ENCODE measurements around the gene SLC37A1. TPM values are rescaled to one million over a fixed set of nuclear protein-coding genes. Genes with fewer than 3 reads are reported as not detected.

The SLC37A1 gene
- total RNA-seq, 1 experiment from 2014 or later, result 15.0 TPM

DNA sequence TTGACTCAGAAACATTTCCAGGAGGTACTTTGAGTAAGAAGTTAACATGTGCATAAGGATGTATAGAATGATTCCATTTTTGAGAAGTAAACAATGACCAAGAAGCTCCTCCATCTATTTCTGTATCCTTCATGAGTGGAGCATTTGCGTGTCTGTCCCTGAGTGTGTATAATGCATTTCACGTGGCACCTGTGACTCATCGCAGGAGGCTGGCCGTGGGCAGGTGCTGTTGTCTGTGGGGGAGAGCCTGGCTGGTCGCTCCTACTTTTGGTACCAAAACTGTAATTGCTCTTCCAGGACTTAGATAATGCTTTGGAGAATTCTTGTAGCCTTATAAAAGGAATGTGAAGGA is 16.5 kb downstream of the SLC37A1 start:
- TF ChIP-seq, protein P1, sequence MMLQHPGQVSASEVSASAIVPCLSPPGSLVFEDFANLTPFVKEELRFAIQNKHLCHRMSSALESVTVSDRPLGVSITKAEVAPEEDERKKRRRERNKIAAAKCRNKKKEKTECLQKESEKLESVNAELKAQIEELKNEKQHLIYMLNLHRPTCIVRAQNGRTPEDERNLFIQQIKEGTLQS (IDR thresholded peaks at IDR 0.05), result no peak
- no peak for TF ChIP-seq SIN3A (IDR thresholded peaks at IDR 0.05; ENCODE audit: low read depth)
- no peak for TF ChIP-seq POLR2AphosphoS5 (IDR thresholded peaks at IDR 0.05; ENCODE audit: low read depth, low read length)
- TF ChIP-seq TCF7L2 (IDR thresholded peaks at IDR 0.05; ENCODE audit: borderline replicate concordance, extremely low read depth, insufficient read depth, insufficient read length), result no peak
- TF ChIP-seq, protein P2, sequence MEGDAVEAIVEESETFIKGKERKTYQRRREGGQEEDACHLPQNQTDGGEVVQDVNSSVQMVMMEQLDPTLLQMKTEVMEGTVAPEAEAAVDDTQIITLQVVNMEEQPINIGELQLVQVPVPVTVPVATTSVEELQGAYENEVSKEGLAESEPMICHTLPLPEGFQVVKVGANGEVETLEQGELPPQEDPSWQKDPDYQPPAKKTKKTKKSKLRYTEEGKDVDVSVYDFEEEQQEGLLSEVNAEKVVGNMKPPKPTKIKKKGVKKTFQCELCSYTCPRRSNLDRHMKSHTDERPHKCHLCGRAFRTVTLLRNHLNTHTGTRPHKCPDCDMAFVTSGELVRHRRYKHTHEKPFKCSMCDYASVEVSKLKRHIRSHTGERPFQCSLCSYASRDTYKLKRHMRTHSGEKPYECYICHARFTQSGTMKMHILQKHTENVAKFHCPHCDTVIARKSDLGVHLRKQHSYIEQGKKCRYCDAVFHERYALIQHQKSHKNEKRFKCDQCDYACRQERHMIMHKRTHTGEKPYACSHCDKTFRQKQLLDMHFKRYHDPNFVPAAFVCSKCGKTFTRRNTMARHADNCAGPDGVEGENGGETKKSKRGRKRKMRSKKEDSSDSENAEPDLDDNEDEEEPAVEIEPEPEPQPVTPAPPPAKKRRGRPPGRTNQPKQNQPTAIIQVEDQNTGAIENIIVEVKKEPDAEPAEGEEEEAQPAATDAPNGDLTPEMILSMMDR (IDR thresholded peaks at IDR 0.05 in 2 of 3, conservative IDR thresholded peaks at IDR 0.05 in 1 of 3; ENCODE audit: borderline replicate concordance in 1 of 3, insufficient read depth in 1 of 3, low read depth in 2 of 3, low read length in 2 of 3), result no peak
- no peak for TF ChIP-seq ZNF274 (IDR thresholded peaks at IDR 0.05; ENCODE audit: low read depth, low read length)
- TF ChIP-seq YY1 (IDR thresholded peaks at IDR 0.05; ENCODE audit: extremely low read depth, insufficient replicate concordance, low read depth, low read length), result no peak
- no peak for TF ChIP-seq POLR2A (IDR thresholded peaks at IDR 0.05; ENCODE audit: borderline replicate concordance, extremely low read depth, insufficient read depth, insufficient read length)
- no peak for TF ChIP-seq SP1 (IDR thresholded peaks at IDR 0.05; ENCODE audit: low read depth)
- TF ChIP-seq EZH2 (IDR thresholded peaks at IDR 0.05), result no peak
- TF ChIP-seq, protein P3, sequence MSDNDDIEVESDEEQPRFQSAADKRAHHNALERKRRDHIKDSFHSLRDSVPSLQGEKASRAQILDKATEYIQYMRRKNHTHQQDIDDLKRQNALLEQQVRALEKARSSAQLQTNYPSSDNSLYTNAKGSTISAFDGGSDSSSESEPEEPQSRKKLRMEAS (IDR thresholded peaks at IDR 0.05), result no peak
- TF ChIP-seq ELF1 (IDR thresholded peaks at IDR 0.05; ENCODE audit: borderline replicate concordance, low read depth), result no peak
- TF ChIP-seq CEBPB (IDR thresholded peaks at IDR 0.05; ENCODE audit: low read depth), result no peak
- TF ChIP-seq SRF (IDR thresholded peaks at IDR 0.05; ENCODE audit: low read depth), result no peak
- no peak for TF ChIP-seq JUND (IDR thresholded peaks at IDR 0.05)
- no peak for TF ChIP-seq FOSL1 (IDR thresholded peaks at IDR 0.05; ENCODE audit: low read depth)
- TF ChIP-seq, protein P4, sequence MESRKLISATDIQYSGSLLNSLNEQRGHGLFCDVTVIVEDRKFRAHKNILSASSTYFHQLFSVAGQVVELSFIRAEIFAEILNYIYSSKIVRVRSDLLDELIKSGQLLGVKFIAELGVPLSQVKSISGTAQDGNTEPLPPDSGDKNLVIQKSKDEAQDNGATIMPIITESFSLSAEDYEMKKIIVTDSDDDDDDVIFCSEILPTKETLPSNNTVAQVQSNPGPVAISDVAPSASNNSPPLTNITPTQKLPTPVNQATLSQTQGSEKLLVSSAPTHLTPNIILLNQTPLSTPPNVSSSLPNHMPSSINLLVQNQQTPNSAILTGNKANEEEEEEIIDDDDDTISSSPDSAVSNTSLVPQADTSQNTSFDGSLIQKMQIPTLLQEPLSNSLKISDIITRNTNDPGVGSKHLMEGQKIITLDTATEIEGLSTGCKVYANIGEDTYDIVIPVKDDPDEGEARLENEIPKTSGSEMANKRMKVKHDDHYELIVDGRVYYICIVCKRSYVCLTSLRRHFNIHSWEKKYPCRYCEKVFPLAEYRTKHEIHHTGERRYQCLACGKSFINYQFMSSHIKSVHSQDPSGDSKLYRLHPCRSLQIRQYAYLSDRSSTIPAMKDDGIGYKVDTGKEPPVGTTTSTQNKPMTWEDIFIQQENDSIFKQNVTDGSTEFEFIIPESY (IDR thresholded peaks at IDR 0.05; ENCODE audit: extremely low read depth, insufficient replicate concordance, low read length), result no peak
- TF ChIP-seq RAD21 (IDR thresholded peaks at IDR 0.05; ENCODE audit: low read depth), result no peak
- ATAC-seq (no peak), DNase-seq (ENCODE audit: low read depth, low spot score) (no peak)
- intact Hi-C loops (cut with micrococcal nuclease), result loop anchor here (10.0 kb wide), 2 partner anchors 145 to 375 kb away; no protein-coding TSS in a partner anchor
- Histone ChIP-seq H3K4me1 (ENCODE audit: control insufficient read depth in 1 of 2, insufficient read depth in 2 of 2, low read length in 2 of 2) (no peaks in the 10 kb centered on the region), H3K9ac (ENCODE audit: low read length) (no peak overlapping the region), H3K79me2 (ENCODE audit: insufficient read depth, low read length) (no peaks in the 10 kb centered on the region), H4K20me1 (ENCODE audit: insufficient read depth) (no peaks in the 10 kb centered on the region), H3K9me2 (ENCODE audit: insufficient read depth) (no peaks in the 10 kb centered on the region), H3K4me2 (ENCODE audit: low read length) (no peak overlapping the region), H3K27me3 (ENCODE audit: insufficient read depth, low read length) (no peaks in the 10 kb centered on the region), H2AFZ (ENCODE audit: low read depth, low read length, poor library complexity, severe bottlenecking) (no peak overlapping the region), H3K27ac (ENCODE audit: low read depth, low read length) (no peak overlapping the region), H3K4me3 (replicated peaks in 1 of 2; ENCODE audit: low read depth in 1 of 2, low read length in 2 of 2) (no peak overlapping the region), H3K36me3 (ENCODE audit: control insufficient read depth in 1 of 2, insufficient read depth in 2 of 2, low read length in 2 of 2) (0 out of 4 replicates have a peak, but pooled peaks cover 0 to 1% of the 10 kb centered on the region in 2 experiments), H3K9me3 (ENCODE audit: control insufficient read depth in 1 of 2, insufficient read depth in 1 of 2, low read depth in 1 of 2, low read length in 2 of 2) (no peaks in the 10 kb centered on the region)
- BruUV-seq (replicated peaks), result no TSS peak
- ChIA-PET POLR2A (no interaction called here), RAD21 (ENCODE audit: low non-redundant PET in 1 of 2, low total read pairs in 2 of 2, uncharacterized antibody in 2 of 2, unreplicated experiment in 2 of 2) (no interaction called here), CTCF (no interaction called here)

All from HCT116 (cell line).